ENCODE measurements around the gene CCT2.

- TF ChIP-seq CTCF (IDR thresholded peaks at IDR 0.05) (no peak), POLR2A (IDR thresholded peaks at IDR 0.05) (no peak)
Measured at GRCh38 chr12:69555461-69555860, 29.8 kb upstream of the CCT2 start.
